Cerebellar cortex (tissue), 1 donor: ENCODE data around the gene MED20.

Experiments used
- DNase-seq: peaks from one replicate; pipeline ENCODE4 v3.0.0-alpha.2; 2015; ENCODE audit warnings: low spot score

The MED20 gene

GRCh38 chr6:41914343-41914742 lies 6.6 kb downstream of the MED20 start:
- no peak for DNase-seq

DNA sequence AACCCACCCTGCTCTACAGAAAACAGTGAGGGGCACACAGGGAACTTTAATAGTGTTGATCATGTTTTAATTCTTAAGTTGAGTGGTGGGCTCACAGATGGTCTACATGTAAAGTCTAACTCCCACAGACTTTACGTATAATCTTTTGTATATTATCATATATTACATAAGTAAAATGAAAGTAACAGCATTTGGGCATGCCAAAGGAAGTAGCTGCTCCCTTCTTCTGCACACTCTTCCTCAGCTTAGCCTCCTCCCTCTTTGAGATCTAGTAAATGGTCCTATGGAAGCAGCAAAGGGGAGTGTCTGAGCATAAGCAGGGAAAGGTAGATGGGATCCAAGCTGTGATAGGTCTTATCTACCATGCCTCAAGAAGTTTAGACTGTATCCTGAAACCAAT lies 11.2 kb downstream of the MED20 start:
- DNase-seq = no peak

GRCh38 chr6:41901882-41902519 lies 18.9 kb downstream of the MED20 start:
- peak; percentile 14 for DNase-seq

DNA sequence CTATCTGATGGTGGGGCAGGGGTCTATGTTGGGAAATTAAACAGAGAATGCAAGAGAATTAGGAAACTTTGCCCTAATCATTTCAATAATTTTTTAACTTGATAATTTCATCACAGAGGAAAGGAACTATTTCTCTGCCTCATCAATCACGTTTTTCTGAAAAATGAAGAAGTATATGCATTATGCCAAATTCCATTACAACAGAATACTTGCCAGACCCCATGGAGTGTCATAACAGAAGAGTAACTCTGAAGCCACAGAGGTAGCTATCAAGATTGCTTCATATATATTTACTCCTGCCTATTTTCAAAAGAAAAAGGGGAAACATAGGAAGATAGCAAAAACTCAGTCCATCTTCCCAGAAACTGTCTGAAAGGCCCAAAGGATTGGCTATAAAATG lies 20.1 kb downstream of the MED20 start:
- DNase-seq = no peak

DNA sequence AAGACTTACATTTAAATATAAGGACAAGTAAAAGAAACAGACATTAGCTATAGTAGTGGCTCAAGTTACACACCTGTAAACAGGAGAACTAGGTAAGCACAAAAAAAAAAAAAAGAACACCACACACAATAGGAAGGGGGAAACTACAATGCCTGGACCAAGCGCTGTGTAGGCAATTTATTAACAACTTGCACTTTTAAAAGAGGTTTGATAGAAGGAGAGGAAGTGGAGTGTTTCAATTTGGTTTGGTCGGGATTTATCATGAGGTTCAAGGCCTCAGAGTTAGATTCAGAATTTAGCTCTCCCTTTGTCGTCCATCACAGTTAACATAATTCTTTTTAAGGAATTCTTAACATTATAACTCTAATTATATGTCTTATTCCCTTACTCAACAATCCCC lies 24.7 kb downstream of the MED20 start:
- DNase-seq = no peak

DNA sequence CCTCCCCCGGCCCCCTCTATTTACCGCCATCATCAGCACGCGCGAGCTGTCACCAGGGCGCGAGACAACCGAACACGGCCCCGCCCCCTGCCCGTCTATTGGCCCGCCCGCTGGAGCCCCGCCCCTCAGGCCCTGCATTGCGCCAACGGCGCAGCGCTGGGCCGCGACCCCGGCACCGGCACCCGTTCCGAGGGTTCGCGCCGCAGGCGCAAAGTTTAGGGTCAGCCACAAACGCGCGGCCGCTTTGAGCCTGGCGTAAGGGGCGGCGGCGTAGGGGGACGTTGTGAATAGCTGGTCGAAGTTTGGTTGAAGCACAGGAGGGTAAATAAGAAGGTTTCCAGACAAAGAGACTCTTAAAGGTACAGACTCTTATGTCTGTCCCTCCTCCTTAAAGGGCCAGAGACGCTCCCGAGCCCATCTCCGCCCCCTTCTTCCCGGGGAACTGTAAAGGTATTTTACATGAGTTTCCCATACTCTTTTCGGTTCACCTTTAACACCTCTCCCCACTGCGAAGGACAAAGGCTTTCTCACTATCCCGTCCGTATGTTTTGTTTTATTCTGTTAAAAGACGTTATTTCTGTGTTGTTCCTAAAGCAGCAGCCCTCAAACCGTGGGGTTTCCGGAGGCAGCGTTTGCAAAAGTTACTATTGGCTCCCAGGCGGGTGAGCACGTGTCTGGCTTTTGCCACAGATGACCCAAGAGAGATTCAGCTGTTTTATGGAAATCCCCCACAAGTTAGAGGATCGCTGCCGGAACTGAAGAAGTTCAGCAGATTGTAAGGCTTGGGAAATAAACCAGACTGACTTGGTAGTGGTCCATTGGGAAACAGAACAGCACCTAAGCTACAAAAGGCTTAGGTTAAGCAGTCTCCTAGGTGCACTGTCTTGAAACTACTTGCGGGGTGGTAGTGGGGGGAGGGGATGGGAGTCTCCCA lies 25.4 kb downstream of the MED20 start, which contains the start of gene USP49:
USP49 (minus strand) TSS at position 76 of the 934 bp plus-strand sequence. CDS start 88,392 bp downstream, outside the sequence.
- DNase-seq = peak; percentile 85

DNA sequence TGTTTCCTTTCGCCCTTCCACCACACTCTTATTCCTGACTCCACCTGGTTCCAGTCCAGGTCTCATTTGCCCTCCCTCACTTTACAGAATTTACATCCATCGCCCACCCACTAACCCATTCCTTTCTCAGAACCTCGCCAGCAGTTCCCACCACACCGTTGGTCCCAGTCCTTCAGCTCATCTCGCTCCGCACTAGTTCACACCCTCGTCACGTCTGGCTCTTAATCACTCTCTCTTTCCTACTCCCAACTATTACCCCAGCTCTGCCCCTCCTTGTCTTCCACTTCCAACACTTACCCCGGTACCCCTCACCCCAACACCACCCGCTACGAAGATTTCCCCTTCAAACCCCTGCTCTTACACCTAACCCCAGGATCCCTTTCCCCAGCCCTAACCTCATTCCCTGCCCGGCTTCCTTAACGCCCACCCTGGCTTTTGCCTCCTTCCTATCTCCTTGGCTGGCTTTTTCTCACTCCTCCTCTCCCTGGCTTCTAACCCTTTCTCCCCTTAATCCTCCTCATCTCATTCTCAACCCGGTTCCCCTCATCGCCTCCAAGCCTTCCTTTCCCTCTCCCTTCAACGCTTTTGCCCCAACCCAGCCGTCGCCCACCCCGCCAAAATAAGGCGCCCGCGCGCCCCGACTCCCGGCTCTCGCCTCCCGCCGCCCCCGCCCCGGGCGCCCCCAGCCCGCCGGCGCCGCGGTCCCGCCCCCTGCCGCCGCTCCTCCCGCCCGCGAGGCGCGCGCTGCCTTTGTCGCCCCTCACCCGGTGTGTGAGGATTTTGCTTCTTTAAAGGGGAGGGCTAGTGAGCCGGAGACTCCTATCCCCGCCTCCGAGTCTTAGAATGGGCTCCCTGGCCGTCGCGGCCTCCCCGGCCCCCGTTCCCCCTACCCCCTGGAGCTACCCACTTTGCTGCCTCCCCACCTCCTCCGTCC lies 26.3 kb downstream of the MED20 start:
- peak; percentile 34 for DNase-seq

DNA sequence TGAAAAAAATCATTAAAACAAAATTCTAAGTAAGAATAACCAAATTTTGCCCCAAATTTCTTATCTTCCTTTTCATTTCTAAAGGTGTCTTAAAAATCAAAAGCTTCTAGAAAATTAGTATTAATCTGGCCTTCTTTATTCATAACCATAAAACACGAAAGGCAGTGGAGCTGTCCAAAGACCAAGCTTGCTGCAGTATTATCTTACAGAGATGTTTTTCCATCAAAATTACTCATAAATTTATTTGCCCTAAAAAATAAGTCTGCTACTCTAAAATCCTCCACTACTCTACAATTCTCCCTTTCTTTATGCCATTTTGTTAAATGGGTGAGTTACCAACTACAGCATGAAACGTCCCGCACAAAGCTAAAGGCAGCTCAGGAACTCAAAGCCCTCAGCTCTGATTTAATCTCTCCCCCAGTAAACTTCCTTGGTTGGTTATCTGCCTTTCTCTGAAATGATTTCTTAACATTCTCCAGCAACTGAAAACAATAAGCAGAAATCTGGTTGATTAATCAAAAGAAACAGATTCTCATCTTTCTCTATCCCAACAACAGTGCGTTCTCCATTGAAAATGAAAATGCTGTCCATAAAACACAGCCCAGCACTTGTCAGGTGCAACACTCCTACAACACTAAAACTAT lies 27.9 kb downstream of the MED20 start:
- peak; percentile 8 for DNase-seq

DNA sequence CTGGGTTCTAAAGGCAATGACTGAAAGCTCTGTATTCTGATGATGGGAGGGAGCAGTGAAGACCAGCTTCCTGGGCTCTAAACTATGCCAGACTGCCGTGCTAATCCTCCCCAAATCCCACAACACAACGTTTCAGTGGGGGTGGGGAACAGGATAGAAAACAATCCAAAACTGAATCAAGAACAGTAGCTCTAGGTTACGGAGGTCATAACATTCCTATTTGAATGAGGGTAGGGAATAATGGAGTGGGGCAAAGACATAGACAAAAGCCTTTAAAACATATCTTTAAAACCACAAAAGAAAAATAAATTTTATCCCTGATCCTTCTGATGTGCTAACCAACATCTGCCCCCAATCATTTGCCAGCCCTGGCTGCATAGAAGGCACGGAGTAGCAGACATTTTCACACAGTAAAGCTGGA lies 33.6 kb downstream of the MED20 start:
- DNase-seq = no peak

- DNase-seq = no peak
Observed at GRCh38 chr6:41885930-41886329, 35.0 kb downstream of the MED20 start.

- no peak for DNase-seq
Observed at GRCh38 chr6:41884957-41885356, 36.0 kb downstream of the MED20 start.

- no peak for DNase-seq
Observed at GRCh38 chr6:41881506-41881905, 39.4 kb downstream of the MED20 start.

DNA sequence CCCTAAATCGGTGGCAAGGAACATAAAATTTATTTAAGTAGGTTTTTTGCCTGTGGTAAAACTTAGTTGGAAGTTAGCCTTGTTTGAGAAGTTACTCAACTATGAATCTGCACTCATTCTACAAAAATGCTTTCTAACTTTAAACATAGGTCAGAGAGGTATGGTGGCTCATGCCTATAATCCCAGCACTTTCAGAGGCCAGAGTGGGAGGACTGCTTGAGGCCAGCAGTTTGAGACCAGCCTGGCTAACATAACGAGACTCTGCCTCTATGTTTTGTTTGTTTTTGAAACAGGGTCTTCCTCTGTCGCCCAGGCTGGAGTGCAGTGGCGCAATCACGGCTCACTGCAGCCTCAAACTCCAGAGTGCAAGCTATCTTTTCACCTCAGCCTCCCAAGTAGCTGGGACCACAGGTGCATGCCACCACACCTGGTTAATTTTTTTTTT lies 42.0 kb downstream of the MED20 start:
- no peak for DNase-seq

DNA sequence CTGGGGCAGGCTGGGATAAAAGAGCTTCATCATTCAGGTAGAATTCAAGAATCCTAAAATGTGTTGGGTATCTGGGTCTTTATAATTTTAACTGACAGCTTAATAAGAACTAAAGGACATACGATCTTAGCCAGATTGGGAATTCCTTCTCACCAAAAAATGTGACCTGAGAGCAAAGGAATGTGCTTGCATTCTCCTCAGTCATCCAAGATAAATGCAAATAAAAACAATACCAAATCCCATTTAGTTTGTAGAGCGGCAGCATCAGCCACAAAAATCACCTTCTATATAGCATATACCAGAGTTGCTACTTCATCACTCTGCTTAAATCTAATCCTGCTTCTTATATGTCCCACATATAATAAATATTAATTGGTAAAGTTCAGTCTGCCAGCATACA lies 42.7 kb downstream of the MED20 start:
- no peak for DNase-seq

DNA sequence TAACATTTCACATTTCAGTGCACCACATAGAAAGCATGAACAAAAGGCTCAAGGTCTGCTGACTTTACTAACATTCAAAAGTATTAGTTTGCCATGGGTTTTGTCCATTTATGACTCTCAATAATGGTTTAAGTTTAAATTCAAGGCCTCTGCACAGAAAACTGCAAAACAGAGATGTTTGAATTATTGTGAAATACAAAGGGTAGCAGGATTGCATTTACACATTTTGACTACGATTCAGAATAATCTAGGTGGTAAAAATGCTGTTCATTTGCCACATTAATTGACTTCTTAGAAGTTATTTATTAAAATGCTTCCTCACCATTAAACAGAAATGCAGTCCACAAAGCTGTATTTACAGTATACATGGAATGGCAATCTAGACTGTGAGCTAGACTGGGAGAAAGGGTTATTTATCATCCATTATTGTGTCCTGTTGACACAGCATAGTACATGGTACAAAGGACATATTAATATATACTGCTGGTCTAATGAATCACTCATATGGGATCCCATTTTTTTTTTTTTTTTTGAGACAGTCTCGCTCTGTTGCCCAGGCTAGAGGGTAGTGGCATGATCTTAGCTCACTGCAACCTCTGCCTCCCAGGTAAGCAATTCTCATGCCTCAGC lies 43.8 kb downstream of the MED20 start:
- DNase-seq = no peak

- DNase-seq = no peak
Observed at GRCh38 chr6:41874741-41875140, 46.2 kb downstream of the MED20 start.

GRCh38 chr6:41872147-41872546 lies 48.8 kb downstream of the MED20 start:
- no peak for DNase-seq

DNA sequence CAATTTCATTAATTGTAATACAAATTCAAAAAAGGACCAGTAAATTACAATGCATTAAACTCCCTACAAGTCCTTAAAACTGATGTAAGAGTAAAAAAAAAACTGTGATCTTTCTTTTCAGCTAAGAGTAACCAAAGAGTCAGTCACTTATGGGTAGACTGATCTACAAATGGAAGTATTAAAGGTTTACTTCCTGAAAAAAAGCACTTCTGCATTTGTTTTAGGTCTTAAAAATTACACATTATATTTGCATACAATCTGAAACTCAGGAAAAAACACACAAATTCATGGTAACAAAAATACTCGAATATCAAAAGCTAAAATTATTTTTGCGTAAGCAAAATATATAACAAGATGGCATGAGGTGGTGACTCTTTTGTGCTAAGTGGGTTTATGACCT lies 49.2 kb downstream of the MED20 start:
- no peak for DNase-seq

DNA sequence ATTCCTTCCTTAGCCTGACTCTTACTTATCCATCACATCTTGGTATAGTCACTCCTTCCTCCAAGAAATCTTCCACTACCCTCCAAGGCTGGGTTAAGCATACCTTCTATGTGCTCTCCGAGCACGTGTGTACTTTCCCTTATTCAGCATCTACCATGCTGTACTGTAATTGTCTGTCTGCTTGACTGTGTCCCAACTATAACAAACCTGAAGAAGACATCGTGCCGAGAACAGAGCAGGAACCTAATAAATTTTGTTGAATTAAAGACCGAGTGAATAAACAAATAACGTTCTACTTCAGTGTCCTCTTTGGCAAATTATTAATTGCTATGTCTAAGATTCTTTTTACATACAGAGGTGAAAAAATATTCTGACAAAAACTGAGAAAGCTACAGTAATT lies 61.6 kb downstream of the MED20 start:
- DNase-seq = no peak

- DNase-seq = no peak
Observed at GRCh38 chr6:41858703-41859102, 62.2 kb downstream of the MED20 start.
